Suprapubic skin (tissue), 4 donors: Measurements from ENCODE around the gene FBXO42.

Experiments
- EP300 ChIP-seq: sonication (generic); formaldehyde crosslinking; IDR thresholded peaks from one replicate; pipeline ENCODE4 v1.6.1; 2017; ENCODE audit warnings: antibody characterized with exemption
- POLR2AphosphoS5 ChIP-seq, 3 donors: sonication (generic); formaldehyde crosslinking; IDR thresholded peaks; one replicate each; pipeline ENCODE4 v1.6.1; 2017; ENCODE audit warnings: antibody characterized with exemption in 3 of 3
- TF ChIP-seq, protein P1 (sequence below), 2 donors: fragments of 200-600 bp in 1 of 2; fragments of 450-650 bp in 1 of 2; sonication (generic) in 1 of 2; IDR thresholded peaks; one replicate each; pipeline ENCODE4 v1.5.1; 2016 to 2019; ENCODE audit warnings: antibody characterized with exemption in 2 of 2, mild to moderate bottlenecking in 1 of 2, moderate library complexity in 1 of 2

GRCh38 chr1:16286122-16286521 lies 66.2 kb downstream of the FBXO42 start:
- TF ChIP-seq EP300 (no peak), POLR2AphosphoS5 (IDR thresholded peaks at IDR 0.05) (no peak)
- TF ChIP-seq, protein P1, sequence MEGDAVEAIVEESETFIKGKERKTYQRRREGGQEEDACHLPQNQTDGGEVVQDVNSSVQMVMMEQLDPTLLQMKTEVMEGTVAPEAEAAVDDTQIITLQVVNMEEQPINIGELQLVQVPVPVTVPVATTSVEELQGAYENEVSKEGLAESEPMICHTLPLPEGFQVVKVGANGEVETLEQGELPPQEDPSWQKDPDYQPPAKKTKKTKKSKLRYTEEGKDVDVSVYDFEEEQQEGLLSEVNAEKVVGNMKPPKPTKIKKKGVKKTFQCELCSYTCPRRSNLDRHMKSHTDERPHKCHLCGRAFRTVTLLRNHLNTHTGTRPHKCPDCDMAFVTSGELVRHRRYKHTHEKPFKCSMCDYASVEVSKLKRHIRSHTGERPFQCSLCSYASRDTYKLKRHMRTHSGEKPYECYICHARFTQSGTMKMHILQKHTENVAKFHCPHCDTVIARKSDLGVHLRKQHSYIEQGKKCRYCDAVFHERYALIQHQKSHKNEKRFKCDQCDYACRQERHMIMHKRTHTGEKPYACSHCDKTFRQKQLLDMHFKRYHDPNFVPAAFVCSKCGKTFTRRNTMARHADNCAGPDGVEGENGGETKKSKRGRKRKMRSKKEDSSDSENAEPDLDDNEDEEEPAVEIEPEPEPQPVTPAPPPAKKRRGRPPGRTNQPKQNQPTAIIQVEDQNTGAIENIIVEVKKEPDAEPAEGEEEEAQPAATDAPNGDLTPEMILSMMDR (IDR thresholded peaks at IDR 0.05), result no peak
